Psoas muscle (tissue), 8 donors: ENCODE data around the gene UQCRH. TPM values are rescaled to one million over a fixed set of nuclear protein-coding genes. Genes with fewer than 3 reads are reported as not detected.

Source experiments
- ATAC-seq, 4 donors: fragments of 200-7000 bp; cut with Tn5 transposase; one replicate each; pipeline ENCODE4 v1.9.1; 2020; ENCODE audit warnings: moderate library complexity in 3 of 4, mild to moderate bottlenecking in 2 of 4
- DNase-seq, 2 donors: peaks; one replicate each; pipeline ENCODE4 v3.0.0-alpha.2; 2020
- H3K27ac ChIP-seq: fragments of 200-600 bp; one replicate; pipeline ENCODE4 v1.8.0; 2022
- H3K27me3 ChIP-seq, 3 donors: fragments of 200-600 bp in 1 of 3; one replicate each; pipeline versions ENCODE4 v1.6.1 to v1.8.0; 2013 to 2022; ENCODE audit warnings: low read length in 2 of 3, mild to moderate bottlenecking in 2 of 3, moderate library complexity in 1 of 3; ENCODE audit not compliant: insufficient read depth in 3 of 3
- H3K36me3 ChIP-seq, 2 donors: fragments of 200-600 bp in 1 of 2; one replicate each; pipeline versions ENCODE4 v1.6.1 to v1.8.0; 2013 to 2022; ENCODE audit warnings: low read depth in 1 of 2, mild to moderate bottlenecking in 1 of 2, moderate library complexity in 1 of 2; ENCODE audit not compliant: insufficient read depth in 1 of 2
- H3K4me1 ChIP-seq: fragments of 200-600 bp; one replicate; pipeline ENCODE4 v1.8.0; 2022
- H3K4me3 ChIP-seq: fragments of 200-600 bp; one replicate; pipeline ENCODE4 v1.8.0; 2022; ENCODE audit warnings: mild to moderate bottlenecking
- H3K9me3 ChIP-seq: fragments of 200-600 bp; one replicate; pipeline ENCODE4 v1.8.0; 2022
- WGBS, 3 donors: extraction: QIAGEN DNeasy Blood & Tissue Kit; methylation state at CpG; one replicate each; pipeline versions ENCODE4 v1.1.6 to v1.1.7; 2013; 5-methylcytosine and 5-hydroxymethylcytosine counted together
- intact Hi-C, 2 donors: fragments of 100-400 bp; cut with DNase I; formaldehyde crosslinking; loops; one replicate each; pipeline versions ENCODE4 v1.11.0 to v1.14.2; 2022
- polyA plus RNA-seq, 3 donors: library from polyadenylated mRNA; stranded (reverse); fragments of 200-250 nt; gene quantifications; one replicate each; pipeline ENCODE4 v1.2.3, GENCODE V29; 2013
- total RNA-seq, 4 donors: library from RNA; stranded (reverse); fragmentation: NEBNext Ultra II Directional in 2 of 4; extraction: Animal tissue kit (Norgen Biotek cat#: 25700) in 2 of 4; gene quantifications; one replicate each; pipeline versions ENCODE4 v1.2.1 to v1.2.4, GENCODE V29; 2021 to 2023
- TF ChIP-seq, protein P1 (sequence below): fragments of 200-600 bp; IDR thresholded peaks from one replicate; pipeline ENCODE4 v1.8.0; 2022; ENCODE audit warnings: antibody characterized with exemption
- donor health status: healthy with polysubstance abuse.
- donor health status: DM: no; HTN: no; CAD: no; lungs with moderate emphysema.
- donor health status: Bipolar disorder and iron deficiency.
- donor health status: healthy.
- donor health status: DM: yes; HTN: yes; CAD: no.
- donor health status: DM: no; HTN: no; CAD: no.
- donor health status: DM: no; HTN: no; CAD: no.
- donor health status: DM: yes; HTN: yes; CAD: no.

Gene UQCRH
- total and polyA plus RNA-seq, 7 donors, result 267 to 1,297 (median 440) TPM

DNA sequence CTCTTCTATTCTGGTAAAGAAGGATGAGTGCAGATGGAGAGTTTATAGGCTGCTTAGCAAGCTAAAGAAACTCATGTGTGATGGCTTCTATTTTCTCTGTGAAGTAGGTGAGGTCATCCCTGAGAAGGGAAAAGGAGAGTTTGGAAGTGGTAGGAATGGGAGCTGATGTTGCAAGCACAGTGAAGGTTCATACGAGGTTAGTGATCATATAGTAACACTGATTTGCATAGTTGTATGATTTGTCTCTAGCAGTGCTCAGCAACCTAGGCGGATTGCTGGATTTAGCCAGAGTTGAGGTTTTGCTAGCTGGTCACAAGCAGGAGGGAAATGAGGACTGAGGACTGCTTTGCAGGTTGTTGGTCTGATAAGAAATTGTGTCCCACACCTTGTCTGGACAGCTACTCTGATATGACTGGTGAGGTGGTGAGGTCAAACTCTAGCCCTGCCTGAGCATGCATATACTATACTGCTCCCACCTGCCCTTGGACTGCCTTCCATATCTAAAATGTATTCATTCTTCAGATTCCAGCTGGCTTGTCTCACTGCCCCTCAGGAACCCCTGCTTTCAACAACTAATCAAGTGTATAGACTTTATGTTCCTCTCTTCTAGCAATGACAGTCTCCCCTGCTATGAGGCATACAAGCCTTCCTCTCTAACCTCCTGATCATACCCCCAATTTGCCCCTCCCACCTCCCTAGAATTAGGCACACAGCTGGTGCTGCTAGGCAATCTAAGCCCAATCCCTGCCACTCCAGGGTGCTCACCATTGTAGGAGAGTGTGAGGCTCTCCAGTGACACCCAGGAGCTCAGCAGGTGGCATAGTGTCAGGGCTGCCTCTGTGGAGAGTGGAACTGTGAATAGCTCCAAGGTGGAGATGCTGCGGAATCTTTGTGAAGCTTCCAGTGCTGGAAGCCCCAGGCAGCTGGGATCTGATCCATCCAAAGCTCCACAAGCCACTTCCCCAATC lies 18.6 kb upstream of the UQCRH start:
- H3K4me1 ChIP-seq, result peaks cover 53% of the 10 kb centered on the region
- H3K4me3 ChIP-seq, result no peak overlapping the region
- WGBS, 3 donors, result 74 to 82% (median 79%) methylated on average over 3 of the region's 3 CpGs
- TF ChIP-seq, protein P1, sequence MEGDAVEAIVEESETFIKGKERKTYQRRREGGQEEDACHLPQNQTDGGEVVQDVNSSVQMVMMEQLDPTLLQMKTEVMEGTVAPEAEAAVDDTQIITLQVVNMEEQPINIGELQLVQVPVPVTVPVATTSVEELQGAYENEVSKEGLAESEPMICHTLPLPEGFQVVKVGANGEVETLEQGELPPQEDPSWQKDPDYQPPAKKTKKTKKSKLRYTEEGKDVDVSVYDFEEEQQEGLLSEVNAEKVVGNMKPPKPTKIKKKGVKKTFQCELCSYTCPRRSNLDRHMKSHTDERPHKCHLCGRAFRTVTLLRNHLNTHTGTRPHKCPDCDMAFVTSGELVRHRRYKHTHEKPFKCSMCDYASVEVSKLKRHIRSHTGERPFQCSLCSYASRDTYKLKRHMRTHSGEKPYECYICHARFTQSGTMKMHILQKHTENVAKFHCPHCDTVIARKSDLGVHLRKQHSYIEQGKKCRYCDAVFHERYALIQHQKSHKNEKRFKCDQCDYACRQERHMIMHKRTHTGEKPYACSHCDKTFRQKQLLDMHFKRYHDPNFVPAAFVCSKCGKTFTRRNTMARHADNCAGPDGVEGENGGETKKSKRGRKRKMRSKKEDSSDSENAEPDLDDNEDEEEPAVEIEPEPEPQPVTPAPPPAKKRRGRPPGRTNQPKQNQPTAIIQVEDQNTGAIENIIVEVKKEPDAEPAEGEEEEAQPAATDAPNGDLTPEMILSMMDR, result no peak
- peaks cover 15 to 80% of the 10 kb centered on the region in 2 donors for H3K36me3 ChIP-seq
- H3K9me3 ChIP-seq, result no peaks in the 10 kb centered on the region
- intact Hi-C loops, result no loop called here
- DNase-seq, result no peak
- H3K27ac ChIP-seq, result peak overlapping the region; percentile 89
- no peak for ATAC-seq
- H3K27me3 ChIP-seq, result no peaks in the 10 kb centered on the region

DNA sequence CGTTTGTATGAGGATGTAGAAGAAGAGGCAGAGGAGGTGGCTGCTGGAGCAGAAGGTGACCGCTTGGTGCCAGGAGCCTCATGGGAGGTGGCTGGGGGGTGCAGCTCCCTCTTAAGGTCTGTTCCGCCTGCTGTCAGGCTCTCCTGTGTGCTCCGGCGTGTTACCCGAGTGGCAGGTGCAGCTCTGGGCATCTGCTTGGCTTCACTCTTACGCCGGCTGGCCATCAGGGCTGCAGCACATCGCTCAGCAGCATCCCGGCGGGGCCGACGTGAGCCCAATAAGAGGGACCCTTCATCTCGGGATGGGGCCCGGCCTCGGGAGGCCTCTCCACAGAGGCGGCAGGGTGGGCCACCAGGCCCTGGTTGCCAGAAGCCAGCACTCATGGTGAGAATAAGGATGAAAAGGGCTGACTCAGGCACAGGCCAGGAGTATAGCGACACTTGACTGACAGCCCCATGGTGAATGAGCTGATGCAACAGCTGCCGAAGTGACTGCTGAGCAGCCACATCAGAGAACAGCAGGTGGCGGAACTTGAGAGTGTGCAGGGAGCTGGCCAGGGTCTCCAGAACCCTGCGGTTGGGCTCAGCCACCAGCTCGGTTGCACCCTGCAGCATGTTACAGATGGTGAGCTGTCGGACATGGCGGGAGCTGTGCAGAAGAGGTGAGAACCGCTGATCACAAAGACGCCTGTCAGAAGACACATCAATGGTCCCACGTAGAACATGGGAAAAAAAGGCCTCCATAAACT lies 17.6 kb upstream of the UQCRH start:
- Histone ChIP-seq H3K27me3 (no peaks in the 10 kb centered on the region), H3K4me1 (peaks cover 53% of the 10 kb centered on the region), H3K9me3 (no peaks in the 10 kb centered on the region), H3K36me3 (peaks cover 12 to 80% of the 10 kb centered on the region in 2 donors), H3K4me3 (no peak overlapping the region), H3K27ac (peak overlapping the region; percentile 89)
- 35 to 53% (median 36%) methylated on average over 27 of the region's 27 CpGs for WGBS, 3 donors
- peak; percentile 94 to 95 (median 94) for ATAC-seq
- peak; percentile 76 to 90 for DNase-seq
- intact Hi-C loops, result loop anchor here in 1 of 2 donors (2.0 kb wide), 1 partner anchor 17 kb away; the partner anchor contains the start of genes LRRC41 and UQCRH
- TF ChIP-seq, protein P1, result no peak

- TF ChIP-seq, protein P1, result no peak
- intact Hi-C loops, result no loop called here
- DNase-seq (no peak), ATAC-seq (no peak)
- Histone ChIP-seq H3K9me3 (no peaks in the 10 kb centered on the region), H3K27ac (peak overlapping the region; percentile 24), H3K4me1 (peaks cover 36% of the 10 kb centered on the region), H3K36me3 (peaks cover 12 to 86% of the 10 kb centered on the region in 2 donors), H3K27me3 (no peaks in the 10 kb centered on the region), H3K4me3 (no peak overlapping the region)
- WGBS, 3 donors, result 76 to 84% (median 83%) methylated on average over 1 of the region's 1 CpG
Measured at GRCh38 chr1:46288485-46289133, 14.9 kb upstream of the UQCRH start.

DNA sequence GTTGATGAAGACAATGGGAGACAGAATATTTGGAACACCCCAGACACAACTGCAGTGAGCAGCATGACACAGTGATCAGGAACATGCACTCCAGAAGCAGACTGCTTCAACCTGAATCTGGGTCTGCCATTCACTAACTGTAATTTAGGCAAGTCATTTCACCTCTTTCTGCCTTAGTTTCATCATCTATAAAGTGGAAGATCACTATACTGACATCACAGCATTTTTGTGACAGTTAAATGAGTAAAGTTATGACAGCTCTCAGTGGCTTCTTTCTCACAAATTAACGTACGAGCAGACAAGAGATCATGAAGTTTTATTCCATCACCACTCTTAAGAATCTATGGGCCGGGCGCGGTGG lies 14.4 kb upstream of the UQCRH start:
- H3K4me1 ChIP-seq, result peaks cover 31% of the 10 kb centered on the region
- H3K4me3 ChIP-seq, result no peak overlapping the region
- H3K27me3 ChIP-seq, result no peaks in the 10 kb centered on the region
- H3K36me3 ChIP-seq, result peaks cover 9 to 86% of the 10 kb centered on the region in 2 donors
- ATAC-seq, result no peak
- TF ChIP-seq, protein P1, result no peak
- 95 to 97% (median 96%) methylated on average over 5 of the region's 5 CpGs for WGBS, 3 donors
- no peaks in the 10 kb centered on the region for H3K9me3 ChIP-seq
- intact Hi-C loops, result no loop called here
- no peak for DNase-seq
- peak overlapping the region; percentile 24 for H3K27ac ChIP-seq
